RWPE2 (cell line): ENCODE results near the gene NUDT13.

ENCODE experiments used
- ATAC-seq: fragments of 200-7000 bp; cut with Tn5 transposase; 3 replicates; pipeline ENCODE4 v1.9.1; 2021; ENCODE audit warnings: low read depth
- DNase-seq: peaks from one replicate; pipeline ENCODE4 v3.0.0-alpha.2; 2020; ENCODE audit warnings: low spot score
- H3K27ac ChIP-seq: fragments of 450-650 bp; 2 replicates; pipeline ENCODE4 v1.5.1; 2017; ENCODE audit warnings: mild to moderate bottlenecking; ENCODE audit not compliant: poor library complexity, severe bottlenecking
- H3K27me3 ChIP-seq: fragments of 250-450 bp; sonication (Bioruptor Pico); 2 replicates; pipeline ENCODE4 v1.5.1; 2021; ENCODE audit warnings: mild to moderate bottlenecking, moderate library complexity; ENCODE audit not compliant: insufficient read depth, poor library complexity, severe bottlenecking
- H3K36me3 ChIP-seq: fragments of 250-450 bp; sonication (Bioruptor Pico); 2 replicates; pipeline ENCODE4 v1.5.1; 2020; ENCODE audit warnings: low read depth, mild to moderate bottlenecking, moderate library complexity
- H3K4me1 ChIP-seq: fragments of 250-450 bp; sonication (Bioruptor Pico); 2 replicates; pipeline ENCODE4 v1.5.1; 2021; ENCODE audit warnings: mild to moderate bottlenecking, moderate library complexity; ENCODE audit not compliant: insufficient read depth, poor library complexity, severe bottlenecking
- H3K4me3 ChIP-seq: fragments of 250-450 bp; sonication (Bioruptor Pico); 2 replicates; pipeline ENCODE4 v1.5.1; 2021; ENCODE audit warnings: mild to moderate bottlenecking, moderate library complexity; ENCODE audit not compliant: severe bottlenecking
- H3K9me3 ChIP-seq: fragments of 250-450 bp; sonication (Bioruptor Pico); 2 replicates; pipeline ENCODE4 v1.5.1; 2021; ENCODE audit warnings: mild to moderate bottlenecking, moderate library complexity; ENCODE audit not compliant: severe bottlenecking
- TF ChIP-seq, protein P1 (sequence below): fragments of 450-650 bp; IDR thresholded peaks from one replicate; pipeline ENCODE4 v1.5.1; 2017; ENCODE audit warnings: mild to moderate bottlenecking, moderate library complexity; ENCODE audit not compliant: poor library complexity, severe bottlenecking

NUDT13 gene

DNA sequence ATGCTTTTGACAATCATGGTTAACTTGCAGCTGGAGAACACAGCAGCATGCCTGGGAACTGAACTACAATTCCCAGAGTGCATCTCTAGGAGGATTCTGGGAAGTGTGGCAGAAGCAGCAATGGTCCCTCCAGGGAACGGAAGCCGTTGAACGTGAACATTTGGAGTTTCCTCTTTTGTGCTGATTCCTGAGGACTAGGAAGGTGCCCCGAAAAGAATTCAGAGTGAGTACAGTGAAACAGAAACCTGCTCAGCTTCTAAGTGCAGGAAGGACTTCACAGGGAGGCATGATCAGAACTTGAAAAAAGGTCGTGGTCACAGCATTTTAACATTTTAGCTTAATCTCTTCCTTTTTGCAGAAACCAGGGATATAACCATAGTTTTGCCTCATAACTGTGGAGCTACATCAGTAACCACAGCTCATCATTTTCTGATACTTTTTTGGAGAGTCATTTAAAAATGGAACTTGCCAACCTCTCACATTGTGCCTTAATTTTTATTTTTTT is at the start of gene NUDT13:
Gene NUDT13 (plus strand): TSS at position 111 of the 505 bp plus-strand sequence. CDS start 3,911 bp downstream, outside the sequence.
- Histone ChIP-seq H3K36me3 (no peaks in the 10 kb centered on the region), H3K4me3 (peak within 1 kb of the TSS; percentile 33), H3K4me1 (peaks cover 15% of the 10 kb centered on the region), H3K9me3 (no peaks in the 10 kb centered on the region), H3K27ac (peak within 1 kb of the TSS; percentile 90), H3K27me3 (no peaks in the 10 kb centered on the region)
- peak; percentile 68 for DNase-seq
- TF ChIP-seq, protein P1, sequence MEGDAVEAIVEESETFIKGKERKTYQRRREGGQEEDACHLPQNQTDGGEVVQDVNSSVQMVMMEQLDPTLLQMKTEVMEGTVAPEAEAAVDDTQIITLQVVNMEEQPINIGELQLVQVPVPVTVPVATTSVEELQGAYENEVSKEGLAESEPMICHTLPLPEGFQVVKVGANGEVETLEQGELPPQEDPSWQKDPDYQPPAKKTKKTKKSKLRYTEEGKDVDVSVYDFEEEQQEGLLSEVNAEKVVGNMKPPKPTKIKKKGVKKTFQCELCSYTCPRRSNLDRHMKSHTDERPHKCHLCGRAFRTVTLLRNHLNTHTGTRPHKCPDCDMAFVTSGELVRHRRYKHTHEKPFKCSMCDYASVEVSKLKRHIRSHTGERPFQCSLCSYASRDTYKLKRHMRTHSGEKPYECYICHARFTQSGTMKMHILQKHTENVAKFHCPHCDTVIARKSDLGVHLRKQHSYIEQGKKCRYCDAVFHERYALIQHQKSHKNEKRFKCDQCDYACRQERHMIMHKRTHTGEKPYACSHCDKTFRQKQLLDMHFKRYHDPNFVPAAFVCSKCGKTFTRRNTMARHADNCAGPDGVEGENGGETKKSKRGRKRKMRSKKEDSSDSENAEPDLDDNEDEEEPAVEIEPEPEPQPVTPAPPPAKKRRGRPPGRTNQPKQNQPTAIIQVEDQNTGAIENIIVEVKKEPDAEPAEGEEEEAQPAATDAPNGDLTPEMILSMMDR, result no peak
- ATAC-seq, result peak; percentile 93

DNA sequence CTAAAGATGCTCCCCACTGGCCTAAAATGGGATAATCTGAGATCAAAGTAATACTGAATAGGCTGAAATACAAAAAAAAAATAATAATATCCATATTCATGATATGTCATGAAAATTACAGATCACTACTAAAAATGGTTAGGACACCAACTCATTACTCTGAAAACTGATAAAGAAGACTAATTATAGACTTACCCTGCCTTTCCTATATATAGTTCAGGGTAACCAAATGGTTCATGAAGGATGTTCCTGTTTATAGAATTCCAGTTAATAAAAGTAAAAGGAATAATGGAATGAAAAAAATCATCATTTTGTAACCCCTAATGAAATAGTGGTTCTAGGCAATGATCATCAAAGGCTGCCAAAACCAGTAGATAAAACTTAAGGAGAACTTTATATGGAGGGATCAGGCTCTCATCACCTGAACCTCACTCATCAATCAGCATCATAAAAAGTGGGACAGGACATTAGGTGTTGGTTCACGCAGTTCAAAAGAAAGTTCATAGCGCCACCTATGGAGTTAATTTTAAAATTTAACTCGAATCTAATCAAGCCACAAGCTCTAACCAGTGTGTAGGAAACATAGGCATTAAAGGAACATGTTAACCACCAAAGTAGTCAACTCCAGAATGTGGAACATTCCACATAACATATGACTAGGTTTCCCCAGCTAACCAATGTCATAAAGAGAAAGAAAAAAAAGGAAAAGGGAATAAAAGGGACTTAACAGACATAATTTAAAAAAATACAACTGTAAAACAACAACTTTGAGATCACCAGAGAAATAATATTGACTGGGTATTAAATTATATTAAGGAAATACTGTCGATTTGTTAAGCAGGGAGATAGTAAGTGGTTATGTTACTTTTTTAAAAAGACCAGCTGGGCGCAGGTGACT is 49.3 kb upstream of the NUDT13 start:
- no peak overlapping the region for H3K4me3 ChIP-seq
- peaks cover 81% of the 10 kb centered on the region for H3K36me3 ChIP-seq
- H3K9me3 ChIP-seq, result no peaks in the 10 kb centered on the region
- no peak for DNase-seq
- no peak overlapping the region for H3K27ac ChIP-seq
- TF ChIP-seq, protein P1, result peak; percentile 65
- no peaks in the 10 kb centered on the region for H3K27me3 ChIP-seq
- ATAC-seq, result peak; percentile 36; the same call in 1 of the 3 replicates
- H3K4me1 ChIP-seq, result peaks cover 4% of the 10 kb centered on the region

DNA sequence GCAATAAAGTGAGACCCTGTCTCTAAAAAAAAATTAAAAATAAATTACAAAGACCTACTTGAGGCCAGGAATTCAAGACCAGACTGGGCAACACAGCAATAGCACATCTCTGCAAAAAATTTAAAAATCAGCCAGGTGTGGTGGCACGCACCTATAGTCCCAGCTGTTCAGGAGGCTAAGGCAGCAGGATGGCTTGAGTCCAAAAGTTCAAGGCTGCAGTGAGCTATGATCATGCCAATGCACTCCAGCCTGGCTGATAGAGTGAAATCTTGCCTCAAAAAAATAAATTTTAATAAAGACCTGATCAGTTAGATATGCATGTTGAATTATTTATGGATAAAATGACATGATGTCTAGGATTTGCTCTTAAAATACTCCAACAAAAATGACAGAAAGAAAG is 48.5 kb upstream of the NUDT13 start:
- Histone ChIP-seq H3K27ac (peak overlapping the region; percentile 3), H3K4me1 (peaks cover 4% of the 10 kb centered on the region), H3K36me3 (peaks cover 81% of the 10 kb centered on the region), H3K4me3 (no peak overlapping the region), H3K9me3 (no peaks in the 10 kb centered on the region), H3K27me3 (no peaks in the 10 kb centered on the region)
- no peak for ATAC-seq
- DNase-seq, result no peak
- TF ChIP-seq, protein P1, result no peak

DNA sequence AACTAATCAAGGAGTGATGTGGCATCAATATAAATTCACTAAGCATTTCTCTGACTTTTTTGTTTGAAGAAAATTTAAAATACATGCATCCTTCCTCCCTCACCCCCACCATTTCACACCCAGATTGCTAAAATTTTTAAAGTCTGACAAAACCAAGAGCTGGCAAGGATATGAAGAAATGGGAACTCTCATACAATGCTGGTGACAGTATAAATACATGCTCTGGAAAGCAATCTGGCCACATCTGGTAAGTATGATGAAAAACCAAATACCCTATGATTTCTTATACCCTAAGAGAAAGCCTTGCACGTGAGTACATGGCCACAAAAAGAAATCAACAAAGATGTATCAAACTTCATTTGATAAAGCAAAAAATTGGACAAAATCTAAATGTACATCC is 44.8 kb upstream of the NUDT13 start:
- Histone ChIP-seq H3K4me1 (peaks cover 4% of the 10 kb centered on the region), H3K27ac (no peak overlapping the region), H3K36me3 (peaks cover 95% of the 10 kb centered on the region), H3K27me3 (no peaks in the 10 kb centered on the region), H3K4me3 (no peak overlapping the region), H3K9me3 (no peaks in the 10 kb centered on the region)
- TF ChIP-seq, protein P1, result no peak
- ATAC-seq (no peak), DNase-seq (no peak)
